OCI-M2 (cell line): ENCODE measurements around the gene OR4K5.
"Not testable (repeated sequence)": the region's sequence is repeated elsewhere in the genome, so short reads cannot be mapped to it uniquely, and the experiment has no call there.

Experiments used
- DNase-seq: peaks from one replicate; lab custom pipeline; 2025; ENCODE audit not compliant: unreplicated experiment; lab: John Stamatoyannopoulos, UW

OR4K5 gene

GRCh38 chr14:19920021-19920657, at the start of gene OR4K5:
Gene OR4K5, plus strand, starts transcription at chr14:19920607. Its CDS starts 0 bp downstream, at chr14:19920607.
- DNase-seq: no peak

GRCh38 chr14:19873178-19873577, 47.2 kb upstream of the OR4K5 start:
- no peak for DNase-seq

- DNase-seq: no peak
Observed at GRCh38 chr14:19874842-19875241, 45.6 kb upstream of the OR4K5 start, which contains the start of gene OR4K2. Gene OR4K2, plus strand, starts transcription at chr14:19875142. Its CDS starts 1,126 bp downstream, at chr14:19876268.

DNA sequence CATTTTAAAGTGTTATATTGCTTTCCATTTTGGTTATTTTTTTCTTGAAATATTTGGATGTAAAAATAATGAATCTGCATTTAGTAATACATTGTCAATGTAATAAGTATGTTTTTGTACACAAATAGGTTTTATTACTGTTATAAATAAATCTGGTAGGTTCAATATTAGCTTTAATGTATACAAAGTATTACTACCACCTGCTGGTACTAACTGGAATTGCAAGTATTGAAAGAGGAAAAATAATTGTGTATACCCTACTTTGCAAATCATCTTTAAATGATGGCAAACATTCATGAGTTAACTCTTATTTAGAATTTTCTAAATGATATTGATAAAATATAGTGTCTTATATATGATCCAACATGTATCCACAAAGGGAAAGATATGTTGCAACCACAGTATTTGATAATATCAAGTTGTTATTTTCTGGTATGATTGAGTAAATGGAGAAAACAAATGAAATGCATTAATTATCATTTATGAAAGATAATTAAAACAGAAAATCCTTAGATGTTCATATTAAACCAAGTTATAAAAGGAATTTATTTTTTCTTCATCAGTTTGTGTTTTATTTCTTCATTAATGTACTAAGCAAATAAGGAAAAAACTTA, 42.3 kb upstream of the OR4K5 start:
- no peak for DNase-seq

- DNase-seq: no peak
Observed at GRCh38 chr14:19895282-19895681, 25.1 kb upstream of the OR4K5 start.

- no peak for DNase-seq
Observed at GRCh38 chr14:19900999-19901398, 19.4 kb upstream of the OR4K5 start.

- no peak for DNase-seq
Observed at GRCh38 chr14:19902409-19902808, 18.0 kb upstream of the OR4K5 start.

DNA sequence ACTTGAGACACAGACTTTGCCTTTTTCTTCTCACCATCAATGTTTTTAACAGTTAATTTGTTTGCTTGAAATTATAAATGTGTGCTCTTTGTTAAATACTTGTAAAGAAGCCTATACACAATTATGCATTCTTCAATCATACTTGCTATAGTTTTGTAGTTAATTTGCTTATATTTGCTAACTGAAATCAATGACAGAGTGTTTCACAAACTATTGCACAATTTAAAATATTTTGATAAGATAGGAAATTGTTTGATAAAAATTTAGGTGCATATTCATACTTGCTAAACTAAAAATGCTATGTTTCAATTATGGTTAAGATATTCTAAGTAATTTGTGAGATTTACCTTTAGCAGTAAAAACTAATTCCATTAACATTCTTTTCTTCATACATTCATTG, 13.7 kb upstream of the OR4K5 start:
- DNase-seq: no peak

GRCh38 chr14:19911114-19911513, 9.3 kb upstream of the OR4K5 start:
- no peak for DNase-seq

DNA sequence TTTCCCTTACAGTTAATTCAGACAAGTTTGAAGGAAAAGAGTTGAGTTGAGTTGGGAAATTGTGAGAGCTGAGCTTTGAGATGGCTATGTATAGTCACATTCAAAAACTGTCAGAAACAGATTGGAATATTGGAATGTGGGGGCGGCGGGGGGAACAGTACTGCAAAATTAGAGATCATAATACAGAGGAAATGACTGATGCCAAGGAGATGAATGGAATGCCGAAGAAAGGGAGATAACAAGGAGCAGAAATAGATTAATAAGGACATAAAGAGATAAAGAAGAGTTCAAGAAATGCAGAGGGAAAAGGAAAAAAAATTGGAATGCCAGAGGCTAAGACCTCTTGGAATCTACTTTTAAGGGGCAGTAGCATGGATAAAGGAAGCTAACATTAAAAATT, 3.2 kb upstream of the OR4K5 start:
- no peak for DNase-seq

DNA sequence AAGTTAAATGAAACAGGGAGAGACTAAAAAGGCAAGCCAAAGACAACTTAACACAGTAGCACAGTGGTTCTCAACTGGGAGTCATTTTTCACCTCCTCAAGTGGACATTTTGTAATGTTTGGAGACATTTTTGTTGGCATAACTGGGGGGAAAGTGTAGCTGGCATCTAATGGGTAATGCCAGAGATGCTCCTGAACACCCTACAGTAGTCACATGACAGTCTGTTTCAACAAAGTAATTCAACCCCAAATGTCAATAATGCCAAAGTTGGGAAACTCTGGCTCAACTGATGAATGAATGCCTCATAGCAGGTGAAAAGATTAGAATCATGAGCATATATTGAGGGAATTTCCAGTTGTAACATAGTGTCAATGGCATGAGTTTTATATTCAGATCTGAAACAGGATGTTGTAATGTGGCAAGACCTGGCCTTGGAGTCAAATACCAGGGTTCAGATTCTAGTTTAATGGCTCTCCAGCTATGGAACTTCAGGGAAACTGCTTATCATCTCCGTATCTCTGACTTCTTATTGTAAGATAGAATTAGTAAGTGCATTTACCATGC, 2.4 kb upstream of the OR4K5 start:
- DNase-seq: no peak

DNA sequence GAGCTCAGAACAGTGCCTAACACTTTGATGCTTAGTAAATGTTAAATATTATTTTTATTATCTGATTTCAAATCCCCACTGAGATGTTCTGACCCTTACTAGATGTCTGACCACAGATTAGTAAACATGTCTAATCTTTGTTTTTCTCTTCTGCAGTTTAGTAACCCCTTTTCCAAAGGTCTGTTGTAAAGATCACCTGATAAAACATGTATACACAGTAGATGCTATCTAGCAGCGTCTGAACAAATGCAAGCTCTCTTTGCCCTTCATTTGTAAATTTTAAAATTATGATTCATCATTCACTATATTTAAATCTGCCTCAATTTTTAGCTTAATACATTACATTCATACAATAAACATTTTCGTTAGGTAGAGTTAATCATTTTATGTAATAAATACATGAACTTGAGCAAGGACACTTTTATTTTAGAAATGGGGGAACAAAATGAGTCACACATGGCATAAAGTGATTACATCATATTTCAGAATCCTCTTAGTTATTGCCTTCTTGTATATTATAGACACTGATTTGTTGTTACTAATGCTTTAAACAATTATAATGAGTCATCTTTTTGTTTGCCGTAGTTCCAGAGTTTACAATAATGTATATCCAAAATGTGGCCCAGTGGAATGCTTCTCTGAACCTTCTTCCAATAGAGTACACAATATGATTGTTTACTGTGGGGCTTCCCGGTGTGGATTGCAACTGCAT, 1.7 kb upstream of the OR4K5 start:
- no peak for DNase-seq

DNA sequence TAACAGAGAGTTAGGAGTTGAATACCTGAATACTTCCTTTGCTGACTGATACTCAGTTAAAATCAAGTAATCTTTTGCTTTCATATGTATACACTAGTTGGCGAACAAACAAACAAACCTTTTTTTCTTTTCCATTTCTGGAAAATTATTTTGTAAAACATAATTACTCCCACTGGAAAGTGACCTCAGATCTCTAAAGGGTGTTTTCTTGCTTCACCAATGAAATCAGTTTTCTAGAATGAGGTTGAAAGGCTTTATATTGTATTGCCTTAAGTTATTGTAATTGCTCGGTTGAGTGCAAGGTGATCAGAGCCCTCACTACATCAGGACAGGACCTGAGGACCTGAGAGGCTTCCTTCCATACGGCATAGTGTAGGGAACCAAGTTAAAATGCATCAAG, 10.2 kb downstream of the OR4K5 start, which contains the start of gene OR4K1:
Gene OR4K1 (plus strand): TSS at position 301 of the 400 bp plus-strand sequence. CDS start 4,750 bp downstream, outside the sequence.
- no peak for DNase-seq

GRCh38 chr14:19941668-19942067, 21.3 kb downstream of the OR4K5 start:
- no peak for DNase-seq

DNA sequence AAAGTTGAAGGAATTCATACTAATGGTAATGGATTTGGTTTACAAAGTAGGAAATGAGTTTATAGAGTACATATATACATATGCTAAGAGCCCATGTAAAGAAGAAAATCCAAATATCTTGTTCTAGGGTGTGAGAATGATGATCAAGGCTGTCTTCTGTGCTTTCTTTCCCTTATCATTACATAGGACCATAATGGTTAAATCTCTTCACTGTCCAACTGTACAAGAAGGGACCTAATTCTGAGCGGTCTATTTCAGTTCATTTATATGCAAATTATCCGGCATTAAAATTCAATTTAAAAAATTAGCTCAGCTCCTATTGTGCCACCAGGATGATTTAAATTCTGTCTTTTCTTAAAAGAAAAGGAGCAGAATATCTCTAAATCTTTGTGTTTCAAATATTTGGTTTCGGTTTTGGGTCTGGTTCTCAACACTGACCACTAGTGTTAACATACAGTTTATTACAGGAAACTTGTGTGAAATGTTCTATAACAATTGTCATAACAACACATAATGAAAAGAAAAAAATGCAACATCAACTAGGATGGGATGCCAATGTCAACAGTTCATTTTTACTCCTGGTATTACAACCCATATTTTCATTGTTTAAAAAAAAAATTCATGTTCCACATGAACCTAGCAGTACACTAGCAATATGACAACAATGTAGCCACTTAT, 27.1 kb downstream of the OR4K5 start:
- DNase-seq: no peak

- DNase-seq: no peak
Observed at GRCh38 chr14:19949218-19949617, 28.8 kb downstream of the OR4K5 start.

GRCh38 chr14:19969735-19970134, 49.3 kb downstream of the OR4K5 start:
- not testable (repeated sequence) for DNase-seq
